Embryonic facial prominence (tissue), 1 donor: ENCODE data around the gene AGPAT4.

ENCODE experiments used
- DNase-seq: peaks from one replicate; pipeline ENCODE4 v3.0.0-alpha.2; 2016; ENCODE audit errors: extremely low spot score

Gene AGPAT4

DNA sequence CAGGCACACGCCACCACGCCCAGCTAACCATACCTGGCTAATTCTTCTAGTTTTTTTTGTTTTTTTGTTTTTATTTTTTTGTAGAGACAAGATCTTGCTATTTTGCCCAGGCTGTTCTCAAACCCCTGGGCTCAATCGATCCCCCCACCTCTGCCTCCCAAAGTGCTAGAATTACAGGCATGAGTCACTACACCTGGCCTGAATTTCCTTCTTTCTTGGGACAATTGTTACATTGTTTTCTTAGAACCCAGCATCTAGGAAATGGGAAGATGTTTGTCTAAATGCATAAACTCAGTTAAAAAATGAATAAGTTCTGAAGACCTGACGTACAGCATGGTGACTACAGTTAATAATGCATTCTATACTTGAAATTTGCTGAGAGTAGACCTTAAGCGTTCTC lies 10.8 kb upstream of the AGPAT4 start:
- DNase-seq, result no peak

DNA sequence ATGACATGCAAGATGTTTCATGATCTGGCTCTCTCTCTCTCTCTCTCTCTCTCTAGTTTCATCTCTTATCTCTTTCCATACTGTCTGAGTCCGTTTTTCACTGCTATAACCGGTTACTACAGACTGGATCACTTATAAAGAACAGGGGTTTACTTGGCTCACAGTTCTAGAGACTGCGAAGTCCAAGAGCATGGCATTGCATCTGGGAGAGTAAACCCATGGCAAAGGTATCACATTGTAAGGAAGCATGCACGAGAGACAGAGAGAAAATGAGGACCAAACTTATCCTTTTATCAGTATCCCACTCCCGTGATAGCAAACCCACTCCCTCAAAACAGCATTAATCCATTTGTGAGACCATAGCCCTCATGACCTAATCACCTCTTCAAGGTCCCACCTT lies 7.2 kb upstream of the AGPAT4 start:
- DNase-seq, result no peak

DNA sequence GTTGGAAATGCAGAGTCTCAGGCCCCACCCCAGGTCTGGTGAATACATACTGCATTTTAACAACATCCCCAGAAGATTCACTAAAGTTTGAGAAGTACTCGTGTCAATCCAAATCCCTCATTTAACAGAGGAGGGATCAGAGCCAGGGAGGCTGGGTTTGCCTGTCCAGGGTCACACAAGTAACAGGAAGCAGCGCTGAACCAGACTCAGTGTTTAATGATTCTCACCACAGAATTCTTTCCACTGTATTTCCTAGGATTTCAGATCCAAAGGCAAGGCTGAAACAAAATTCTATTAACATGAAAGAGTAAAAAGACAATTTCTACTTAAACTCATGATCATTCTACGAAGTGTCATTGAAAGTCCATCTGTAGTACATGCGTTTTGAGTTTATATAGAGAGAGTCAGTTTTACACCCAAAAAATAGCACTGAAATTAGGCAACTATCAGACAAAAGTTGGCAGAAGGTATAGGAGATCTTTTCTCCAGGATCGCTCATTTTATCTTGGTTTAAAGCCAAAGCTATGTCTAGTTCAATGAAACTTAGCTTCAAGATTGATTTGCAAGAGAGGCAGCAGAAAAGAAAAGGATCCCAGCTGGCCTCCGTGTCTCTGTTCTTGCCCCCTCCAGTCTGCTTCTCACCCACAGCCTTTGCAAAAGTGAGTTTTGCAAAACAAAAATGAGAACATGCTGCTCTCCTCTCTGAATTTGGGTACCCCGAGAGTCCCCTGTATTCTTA lies 6.0 kb upstream of the AGPAT4 start:
- no peak for DNase-seq

DNA sequence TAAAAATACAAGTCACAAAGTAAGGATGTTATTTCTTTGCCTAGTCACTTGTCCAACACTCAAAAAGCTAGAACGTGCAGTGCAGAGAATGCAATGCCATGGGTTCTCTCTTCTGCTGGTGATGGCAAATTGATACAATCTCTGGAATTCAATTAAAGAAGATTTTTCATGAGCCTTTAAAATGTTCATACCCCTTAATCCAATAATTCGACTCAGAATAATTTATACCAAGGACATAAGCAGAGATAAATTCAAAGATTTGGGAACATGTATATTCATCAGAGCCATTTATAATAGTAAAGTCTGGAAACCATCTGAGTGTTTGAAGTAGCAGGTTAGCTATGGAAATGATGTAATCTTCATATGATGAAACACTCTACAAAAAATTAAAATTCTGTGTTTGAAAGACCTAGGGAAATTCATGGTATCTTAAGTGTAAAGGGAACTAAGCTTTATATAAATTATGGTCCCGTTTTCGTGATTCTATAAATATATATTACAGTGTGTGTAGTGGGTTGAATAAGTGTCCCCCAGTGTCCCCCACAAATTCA lies 2.8 kb upstream of the AGPAT4 start:
- no peak for DNase-seq

DNA sequence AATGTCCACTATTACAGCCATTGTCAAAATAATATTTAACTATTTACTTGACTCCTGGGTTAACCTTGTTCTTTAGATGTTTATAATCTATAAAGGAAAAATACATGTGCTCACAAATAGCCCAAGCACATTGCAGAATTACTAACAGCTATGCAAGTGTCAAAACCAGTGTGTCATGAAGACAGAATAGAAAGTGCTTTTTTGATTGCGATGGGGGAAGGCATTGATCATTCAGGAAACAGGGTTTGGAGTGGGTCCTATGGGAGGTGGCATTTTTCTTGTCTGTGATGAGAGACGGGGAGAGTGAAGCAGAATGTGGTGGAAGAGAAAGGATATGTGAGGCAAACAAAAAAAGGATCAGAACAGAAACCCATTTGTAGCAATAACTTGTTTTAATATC lies 1.0 kb upstream of the AGPAT4 start:
- DNase-seq, result no peak

DNA sequence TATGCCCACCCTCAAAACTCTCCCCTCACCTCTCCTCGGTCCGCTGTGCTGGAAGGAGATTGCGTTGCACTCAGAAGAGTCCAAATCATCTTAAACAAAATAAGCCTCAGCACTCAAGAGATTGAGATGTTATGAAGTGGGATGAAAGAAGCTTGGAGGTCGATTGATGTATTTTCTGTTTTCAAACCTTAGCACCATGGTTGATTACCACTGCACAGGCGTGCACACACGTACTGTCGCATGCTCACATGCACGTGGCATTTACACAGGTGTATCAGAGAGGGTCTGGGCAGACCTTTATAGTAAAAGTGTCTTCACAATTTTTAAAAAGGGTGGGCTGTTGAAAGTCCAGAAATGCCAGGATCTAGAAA lies 612 bp upstream of the AGPAT4 start:
- no peak for DNase-seq

DNA sequence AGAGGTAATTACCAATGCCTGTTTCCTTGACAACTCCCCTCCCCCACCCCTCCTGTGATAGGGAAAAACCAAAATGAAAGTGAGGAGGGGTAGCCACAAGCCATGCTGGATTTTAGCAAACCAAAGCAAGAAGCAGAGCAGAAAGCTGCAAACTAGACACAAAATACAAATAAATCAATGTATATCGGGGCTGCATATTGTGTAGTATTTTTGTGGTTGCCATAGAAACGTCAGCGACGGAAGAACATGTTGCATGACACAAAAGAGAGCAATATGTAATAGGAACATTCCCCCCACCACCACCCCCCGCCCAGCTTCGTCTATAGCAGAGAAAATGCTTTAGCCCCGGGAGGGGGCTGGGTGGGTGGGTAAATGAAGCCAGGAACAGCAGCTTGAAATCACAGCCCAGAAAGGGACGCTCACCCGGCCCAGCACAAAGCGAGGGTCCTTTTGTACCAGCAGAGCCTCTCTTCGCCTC lies 548 bp downstream of the AGPAT4 start:
- DNase-seq, result peak; percentile 55

DNA sequence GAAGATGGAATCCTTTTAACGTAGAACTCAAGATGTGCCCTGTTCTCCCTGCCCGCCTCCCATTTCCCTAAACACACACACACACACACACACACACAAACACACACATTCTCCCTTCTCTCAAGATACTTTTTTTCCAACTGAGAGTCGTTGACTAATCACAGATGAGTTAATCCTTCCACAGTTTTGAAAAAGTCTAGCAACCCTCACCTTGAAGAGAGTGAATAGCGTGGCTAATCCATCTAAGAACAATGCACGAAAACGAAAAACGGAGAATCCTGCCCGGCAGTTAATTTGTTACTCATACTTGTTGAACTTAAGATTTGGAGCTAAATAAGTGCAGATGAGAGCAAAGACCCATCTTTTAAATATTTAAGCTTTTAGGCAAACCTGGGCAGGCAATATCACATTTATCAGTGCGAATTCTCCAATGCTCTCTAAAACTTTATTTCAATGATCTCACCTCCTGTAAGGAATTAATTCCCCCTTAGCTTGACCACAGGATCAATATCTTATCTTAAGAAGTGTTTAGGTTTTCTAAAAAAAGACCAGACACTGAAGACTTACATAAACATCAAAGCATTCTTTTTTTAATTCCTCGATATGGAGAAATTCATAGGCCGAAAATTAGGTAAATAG lies 1.1 kb downstream of the AGPAT4 start:
- no peak for DNase-seq

DNA sequence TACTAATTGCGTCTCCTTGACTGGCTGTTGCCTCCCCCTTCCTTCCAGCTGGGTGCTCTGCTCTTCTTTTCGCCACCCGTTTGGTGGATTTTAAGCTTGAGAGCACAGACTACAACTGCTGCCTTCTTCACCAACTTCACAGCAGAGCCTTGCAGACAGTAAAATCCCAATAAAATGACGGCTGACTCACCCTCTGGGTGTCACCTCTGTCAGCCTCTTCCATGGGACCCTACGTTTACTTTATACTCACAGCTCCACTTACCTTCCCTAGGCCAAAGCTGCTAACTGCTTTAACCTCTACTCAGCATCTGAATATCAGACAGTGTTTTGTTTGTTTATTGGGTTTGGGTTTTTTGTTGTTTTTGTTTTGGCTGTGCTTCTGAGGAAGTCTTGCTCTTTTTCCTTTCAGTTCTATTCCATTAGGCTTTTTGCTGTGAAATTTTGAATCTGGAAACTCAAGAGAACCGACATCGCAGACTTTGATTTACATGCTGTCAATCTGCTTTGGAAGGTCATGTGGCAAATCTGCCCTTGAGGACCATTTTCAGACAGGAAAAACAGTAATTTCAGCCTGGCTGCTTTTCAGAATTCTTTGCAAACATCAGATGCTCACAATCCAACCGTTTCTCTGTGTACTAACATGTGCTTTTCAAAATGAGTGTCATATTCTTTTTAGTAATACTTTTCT lies 2.4 kb downstream of the AGPAT4 start:
- no peak for DNase-seq

DNA sequence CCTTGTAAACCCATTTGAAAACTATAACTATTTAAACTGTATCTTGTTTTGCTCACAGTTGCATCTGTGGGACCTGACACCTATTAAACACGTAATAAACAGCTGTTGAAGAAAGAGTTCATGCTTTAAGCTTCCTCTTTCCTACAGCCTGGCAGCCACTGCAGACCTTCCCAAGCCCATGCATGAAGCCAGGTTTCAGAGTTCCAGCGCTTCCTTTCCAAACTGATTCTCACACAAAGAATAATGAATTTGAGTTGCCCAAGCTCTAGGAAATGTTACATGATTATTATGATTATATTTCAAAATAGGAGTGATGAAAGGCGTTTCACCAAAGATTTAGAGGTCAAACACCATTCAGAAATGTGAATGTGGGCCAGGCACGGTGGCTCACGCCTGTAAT lies 3.7 kb downstream of the AGPAT4 start:
- DNase-seq, result no peak

DNA sequence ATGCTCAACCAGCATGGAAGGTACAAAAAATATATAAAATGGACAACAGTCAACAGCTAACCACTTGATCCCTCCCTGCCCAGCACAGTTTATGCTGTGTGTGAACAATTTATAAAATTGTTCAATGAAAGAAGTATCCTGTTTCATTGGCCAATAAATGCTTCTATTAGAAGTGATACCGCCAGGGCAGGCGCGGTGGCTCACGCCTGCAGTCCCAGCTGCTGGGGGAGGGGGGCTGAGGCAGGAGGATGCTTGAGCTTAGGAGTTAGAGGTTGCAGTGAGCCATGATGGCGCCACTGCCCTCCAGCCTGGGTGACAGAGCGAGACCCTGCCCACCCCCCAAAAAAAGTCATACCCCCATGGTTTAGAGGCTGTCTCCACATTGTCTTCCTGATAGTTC lies 4.6 kb downstream of the AGPAT4 start:
- no peak for DNase-seq

DNA sequence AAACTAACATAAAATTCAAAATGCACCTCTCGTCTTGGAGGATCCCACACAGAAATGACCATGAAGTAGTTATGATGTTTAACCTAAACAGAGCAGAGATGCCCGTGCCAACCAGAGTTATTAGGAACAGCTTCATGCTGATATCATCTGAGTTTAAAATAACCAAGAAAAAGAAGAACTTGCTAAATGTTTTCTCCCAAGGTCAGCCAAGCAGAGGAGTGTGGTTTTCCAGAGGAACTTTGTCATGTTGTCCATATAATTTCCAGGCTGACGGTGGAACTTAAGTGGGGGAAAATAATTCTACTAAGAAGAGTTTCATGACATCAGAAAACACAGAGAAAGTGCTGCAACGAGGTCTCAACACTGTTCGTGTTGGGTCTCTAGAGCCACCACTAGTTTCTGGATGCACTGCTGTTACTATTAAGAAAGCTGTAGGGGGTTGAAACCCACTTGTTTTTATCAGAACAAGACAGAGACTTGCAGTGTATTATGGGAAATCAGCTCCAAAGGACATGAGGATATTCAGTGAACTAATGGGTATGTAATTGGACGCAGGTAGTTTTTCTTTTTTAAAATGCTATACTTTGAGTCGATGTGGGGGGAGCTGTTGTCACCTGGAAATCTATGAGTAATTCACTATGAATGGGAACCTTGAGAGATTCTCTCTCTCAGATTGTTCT lies 5.2 kb downstream of the AGPAT4 start:
- no peak for DNase-seq

DNA sequence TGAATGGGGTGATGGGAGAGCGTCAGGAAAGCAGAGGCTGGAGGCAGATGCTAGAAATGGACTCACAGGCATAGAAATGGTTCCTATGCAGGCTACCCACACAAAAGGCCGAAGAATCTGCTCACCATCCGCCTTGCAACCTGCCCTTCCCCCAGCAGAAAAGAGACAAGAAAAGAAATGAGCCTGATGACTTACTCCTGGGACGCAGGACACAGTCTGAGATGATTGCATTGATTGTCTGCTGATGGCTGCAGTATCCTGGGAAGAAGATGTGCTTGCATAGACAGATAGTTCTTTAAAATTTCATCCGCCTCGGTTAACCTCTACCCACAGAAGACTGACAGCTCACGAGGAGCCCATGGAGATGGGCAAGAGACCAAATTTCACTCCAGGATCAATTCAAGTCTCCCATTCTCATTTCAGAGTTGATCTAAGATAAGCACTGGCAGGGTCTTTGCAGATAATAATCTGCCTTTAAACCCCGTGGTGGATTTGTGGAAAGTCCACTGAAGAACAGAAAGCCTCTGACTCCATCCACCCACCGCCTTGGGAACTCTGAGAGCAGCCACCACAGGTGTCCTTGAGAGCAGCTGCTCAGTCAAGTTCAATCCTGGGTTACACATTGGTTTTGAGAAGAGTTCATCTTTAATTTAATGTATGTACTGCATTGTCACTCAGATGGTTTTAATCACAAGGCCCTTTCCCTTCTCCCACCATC lies 7.2 kb downstream of the AGPAT4 start:
- no peak for DNase-seq

DNA sequence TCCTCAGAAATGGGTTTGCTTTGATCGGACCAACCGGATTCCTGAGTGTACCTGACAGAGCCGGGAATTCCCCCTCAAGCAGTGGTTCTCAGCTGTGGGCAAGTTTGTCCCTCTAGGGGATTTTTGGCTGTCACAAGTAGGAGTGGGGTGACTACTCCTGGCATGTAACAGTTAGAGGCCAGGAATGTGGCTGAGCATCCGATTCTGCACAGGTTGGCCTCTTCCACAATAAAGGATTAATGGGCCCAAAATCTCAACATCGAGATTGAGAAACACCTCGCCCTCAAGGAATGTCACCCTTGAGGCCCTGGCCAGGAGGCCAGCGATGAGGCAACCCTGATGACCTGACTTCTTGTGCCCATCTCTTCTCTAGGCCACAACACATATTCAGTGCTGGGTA lies 7.9 kb downstream of the AGPAT4 start:
- DNase-seq, result no peak

DNA sequence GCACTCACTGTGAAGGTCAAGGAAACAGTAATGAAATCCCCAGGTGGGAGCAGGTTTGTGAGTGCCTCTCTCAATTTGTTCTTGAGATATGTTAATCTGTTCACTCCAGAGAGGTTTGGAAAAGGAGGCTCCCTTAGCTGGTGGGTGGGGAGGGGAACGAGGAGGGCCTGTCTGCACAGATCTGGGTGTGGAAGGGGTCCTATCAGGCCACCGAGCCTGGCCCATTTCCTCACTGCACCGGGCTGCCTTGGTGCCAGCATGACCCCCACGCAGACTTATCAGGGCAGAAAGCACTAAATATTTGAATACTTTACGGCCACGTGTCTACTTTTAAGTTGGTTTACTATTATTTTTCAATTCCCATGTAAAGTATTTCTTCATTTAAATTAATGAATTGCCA lies 8.3 kb downstream of the AGPAT4 start:
- DNase-seq, result no peak

DNA sequence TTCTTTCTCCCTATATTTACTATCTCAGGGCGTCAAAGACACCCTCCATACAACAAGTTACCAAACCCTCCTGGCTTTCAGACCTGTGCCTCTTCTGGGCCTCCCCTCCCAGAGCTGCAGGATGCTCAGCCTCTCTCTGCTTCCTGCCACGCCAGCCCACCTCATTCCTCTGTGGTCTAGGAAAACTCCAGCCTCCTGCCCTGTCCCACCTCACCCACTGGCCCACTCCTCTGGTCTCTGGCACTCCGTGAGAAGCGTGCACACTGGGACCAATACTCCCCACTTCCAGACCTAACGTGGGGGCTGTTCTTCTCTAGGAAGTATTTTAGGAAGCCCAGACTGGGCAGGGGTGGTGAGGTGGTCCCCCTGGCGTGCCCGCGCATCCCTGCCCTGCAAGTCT lies 9.7 kb downstream of the AGPAT4 start:
- no peak for DNase-seq

DNA sequence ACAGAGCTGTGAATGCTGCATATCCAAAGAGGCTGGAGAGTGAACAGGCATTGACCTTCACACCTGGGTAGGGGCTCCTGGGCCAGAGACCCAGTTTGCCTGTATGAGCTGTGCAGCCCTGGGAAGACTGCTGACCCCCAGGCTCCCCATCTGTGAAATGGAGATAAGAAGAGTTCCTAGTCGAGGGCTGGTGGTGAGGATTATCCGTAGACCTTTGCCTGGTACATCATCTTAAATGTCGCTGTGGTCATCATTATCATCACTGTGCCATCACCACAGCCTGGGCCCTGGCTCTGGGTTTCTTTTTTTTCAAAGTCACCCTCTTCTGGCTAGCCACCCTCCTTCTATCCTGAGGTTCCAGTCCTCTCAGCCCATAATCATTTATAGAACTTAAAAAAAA lies 12.0 kb downstream of the AGPAT4 start:
- no peak for DNase-seq

DNA sequence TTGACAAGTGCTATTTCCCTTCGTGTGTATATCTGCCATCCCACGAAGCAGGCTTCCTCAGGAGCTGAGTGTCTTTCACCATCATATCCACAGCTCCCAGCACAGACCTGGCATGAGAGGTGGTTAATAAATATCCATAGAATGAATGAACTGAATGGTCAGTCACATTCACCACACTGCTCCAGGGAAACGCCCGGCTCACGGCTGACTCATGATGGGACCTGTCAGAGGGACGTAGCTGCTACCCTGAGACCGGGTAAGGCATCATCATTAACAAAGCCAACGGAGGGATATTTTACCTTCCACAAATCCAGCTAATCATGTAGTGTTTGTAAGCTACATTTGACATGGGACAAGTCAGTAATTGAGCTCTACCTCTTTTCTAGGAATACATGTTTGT lies 12.5 kb downstream of the AGPAT4 start:
- DNase-seq, result no peak

DNA sequence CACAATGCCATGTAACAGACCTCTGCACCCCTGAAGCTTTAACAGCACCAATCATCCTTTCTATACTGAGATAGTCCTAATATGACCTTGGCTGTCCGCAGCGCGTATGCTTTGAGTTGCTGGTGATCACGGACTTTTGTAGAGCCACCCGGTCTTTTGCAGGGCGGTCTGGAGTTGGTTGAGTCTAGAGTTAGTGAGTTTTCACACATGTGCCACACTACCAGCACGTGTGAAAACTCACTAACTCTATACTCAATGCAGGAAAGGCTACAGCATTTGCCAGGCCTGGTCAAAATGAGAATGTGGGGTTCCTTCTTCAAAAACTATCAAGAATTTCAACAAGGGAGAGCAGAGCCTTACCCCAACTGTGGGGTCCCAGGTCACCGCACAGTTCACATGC lies 14.6 kb downstream of the AGPAT4 start:
- DNase-seq, result no peak

DNA sequence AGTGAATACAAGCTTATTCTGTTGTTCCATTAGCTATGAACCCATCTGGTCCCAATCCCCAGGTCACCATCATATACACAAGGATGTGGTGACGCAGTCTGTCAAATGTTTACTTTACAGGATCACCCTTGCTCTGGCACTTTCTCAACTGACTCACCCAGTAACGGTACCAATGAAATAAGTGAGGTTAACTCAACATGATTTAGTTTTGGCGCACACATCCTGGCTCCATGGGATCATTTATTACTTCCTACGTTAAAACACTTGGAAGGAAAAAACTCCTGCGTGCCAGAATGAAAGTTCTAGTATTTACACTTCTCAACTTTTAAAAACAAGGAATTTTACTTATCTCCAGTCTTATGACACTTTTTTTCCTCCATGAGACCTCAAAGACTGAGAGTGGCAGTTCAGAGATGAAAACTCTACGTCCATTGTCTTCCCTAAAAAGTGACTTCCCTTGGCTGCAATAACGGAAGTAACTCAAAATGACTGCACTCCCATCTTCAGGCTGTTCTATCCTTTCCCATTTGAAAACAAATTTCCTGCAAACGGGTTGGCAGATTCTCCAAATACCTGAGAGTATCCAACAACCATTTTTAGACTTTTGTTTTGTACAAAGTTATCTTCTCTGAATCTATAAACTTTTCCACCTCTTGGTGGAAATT lies 15.9 kb downstream of the AGPAT4 start:
- DNase-seq, result no peak

DNA sequence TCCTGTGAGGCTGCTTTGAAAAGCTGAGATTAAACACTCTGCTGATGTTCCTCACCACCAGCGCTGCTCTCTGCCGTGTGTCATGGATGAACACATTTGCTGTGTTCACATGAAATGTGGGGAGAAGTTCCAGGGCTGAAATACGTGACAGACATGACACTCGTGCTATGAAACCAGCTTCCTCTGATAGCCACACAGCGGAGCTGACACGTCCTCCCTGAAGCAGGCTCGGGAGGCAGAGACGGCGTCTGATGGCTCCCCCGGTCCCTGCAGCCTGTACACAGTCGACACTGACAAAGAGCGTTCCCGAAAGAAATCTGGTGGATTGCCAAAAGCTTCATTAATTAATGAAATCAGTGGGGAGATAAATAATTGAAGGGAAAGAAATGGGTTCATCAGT lies 17.5 kb downstream of the AGPAT4 start:
- no peak for DNase-seq
